K562 (cell line): ENCODE results near the gene METTL14.

Experiments used
- IRF2 ChIP-seq: sonication (generic); formaldehyde crosslinking; IDR thresholded peaks from 2 replicates; pipeline ENCODE4 v1.8.1; 2022; ENCODE audit warnings: mild to moderate bottlenecking, missing genetic modification reagents
- JUN ChIP-seq, 2 experiments: sonication (generic) in 1 of 2; formaldehyde crosslinking in 1 of 2; IDR thresholded peaks; 2 replicates each; pipeline versions ENCODE4 v1.6.1 to v1.8.0; 2012 to 2022; ENCODE audit warnings: borderline replicate concordance in 2 of 2, mild to moderate bottlenecking in 2 of 2, improper control_type of control experiment in 1 of 2, low read depth in 1 of 2, low read length in 1 of 2, missing genetic modification reagents in 1 of 2
- POLR2A ChIP-seq: fragments of 450-650 bp; conservative IDR thresholded peaks from 2 replicates; pipeline ENCODE4 v1.6.1; 2016
- SIN3A ChIP-seq, 2 experiments: fragments of 150-350 bp in 1 of 2; IDR thresholded peaks; 2 replicates each; pipeline ENCODE4 v1.6.1; 2011 to 2016; ENCODE audit warnings: borderline replicate concordance in 2 of 2, low read depth in 2 of 2, low read length in 2 of 2, mild to moderate bottlenecking in 2 of 2, moderate library complexity in 2 of 2; ENCODE audit not compliant: control insufficient read depth in 1 of 2

DNA sequence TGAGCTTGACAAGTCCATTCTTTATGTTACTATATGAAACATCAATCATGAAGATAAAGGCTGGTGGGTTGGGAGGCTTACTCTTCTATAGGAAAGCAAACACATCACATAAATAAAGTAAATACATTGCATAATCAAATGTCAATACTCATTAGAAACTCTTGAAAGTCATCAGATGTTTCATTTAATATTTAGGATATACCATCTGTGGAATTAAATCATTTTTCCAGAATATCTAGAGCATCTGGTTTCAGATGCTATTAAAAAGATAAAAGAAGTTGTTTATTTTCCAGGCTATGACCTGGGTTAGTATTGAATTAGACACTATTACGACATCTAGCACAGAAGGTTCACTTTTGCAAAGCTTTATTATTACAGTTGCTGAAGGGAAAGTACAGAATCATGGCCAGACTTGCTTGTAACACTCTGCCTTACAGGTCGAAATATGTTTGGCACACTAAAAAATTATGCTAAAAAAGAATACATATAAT lies 72.6 kb downstream of the METTL14 start:
- TF ChIP-seq IRF2 (CRISPR knock-in tag) (no peak), JUN (IDR thresholded peaks at IDR 0.05; ENCODE audit: borderline replicate concordance, low read depth, low read length) (no peak), JUN (CRISPR knock-in tag; IDR thresholded peaks at IDR 0.05; ENCODE audit: borderline replicate concordance) (no peak), POLR2A (no peak), SIN3A (IDR thresholded peaks at IDR 0.05; ENCODE audit: borderline replicate concordance in 2 of 2, control insufficient read depth in 1 of 2, low read depth in 2 of 2, low read length in 2 of 2) (no peak)
